HepG2 (cell line): ENCODE data around the gene TMEM231. TPM values are rescaled to one million over a fixed set of nuclear protein-coding genes. Genes with fewer than 3 reads are reported as not detected.

Experiments used
- BCLAF1 ChIP-seq: fragments of 450-650 bp; IDR thresholded peaks from 2 replicates; pipeline ENCODE4 v1.6.1; 2017; ENCODE audit warnings: mild to moderate bottlenecking
- CAMTA2 ChIP-seq: sonication (generic); formaldehyde crosslinking; IDR thresholded peaks from 2 replicates; pipeline ENCODE4 v1.4.0; 2020; ENCODE audit warnings: mild to moderate bottlenecking, missing genetic modification reagents, borderline replicate concordance
- CC2D1A ChIP-seq: sonication (generic); formaldehyde crosslinking; IDR thresholded peaks from 2 replicates; pipeline ENCODE4 v1.8.1; 2023; ENCODE audit warnings: mild to moderate bottlenecking, missing genetic modification reagents
- ETV5 ChIP-seq: IDR thresholded peaks from 2 replicates; pipeline ENCODE4 v1.6.1; 2018; ENCODE audit warnings: missing biosample characterization, missing genetic modification reagents, inconsistent platforms, borderline replicate concordance
- ETV6 ChIP-seq: sonication (generic); formaldehyde crosslinking; conservative IDR thresholded peaks from 2 replicates; pipeline ENCODE4 v1.4.0; 2020; ENCODE audit warnings: missing genetic modification reagents
- HOXA3 ChIP-seq: sonication (generic); formaldehyde crosslinking; IDR thresholded peaks from 2 replicates; pipeline ENCODE4 v1.5.0; 2020; ENCODE audit warnings: missing genetic modification reagents
- HOXA5 ChIP-seq: sonication (generic); formaldehyde crosslinking; IDR thresholded peaks from 2 replicates; pipeline ENCODE4 v1.4.0; 2020; ENCODE audit warnings: missing genetic modification reagents
- HOXA7 ChIP-seq: sonication (generic); formaldehyde crosslinking; IDR thresholded peaks from 2 replicates; pipeline ENCODE4 v1.8.1; 2022; ENCODE audit warnings: mild to moderate bottlenecking, missing genetic modification reagents, moderate library complexity
- IKZF4 ChIP-seq: sonication (generic); formaldehyde crosslinking; IDR thresholded peaks from 2 replicates; pipeline ENCODE4 v1.5.1; 2020; ENCODE audit warnings: borderline replicate concordance, mild to moderate bottlenecking, low read depth, missing genetic modification reagents; ENCODE audit errors: not compliant biosample characterization
- ISL2 ChIP-seq: sonication (generic); formaldehyde crosslinking; IDR thresholded peaks from 2 replicates; pipeline ENCODE4 v1.5.0; 2020; ENCODE audit warnings: missing genetic modification reagents
- KDM4B ChIP-seq: sonication (generic); formaldehyde crosslinking; IDR thresholded peaks from 2 replicates; pipeline ENCODE4 v1.4.0; 2020; ENCODE audit warnings: missing genetic modification reagents
- KDM5A ChIP-seq: fragments of 200-600 bp; sonication (generic); IDR thresholded peaks from 2 replicates; pipeline ENCODE4 v1.7.0; 2018; ENCODE audit warnings: antibody characterized with exemption, mild to moderate bottlenecking, low read length, borderline replicate concordance
- PAX8 ChIP-seq: sonication (generic); formaldehyde crosslinking; IDR thresholded peaks from 2 replicates; pipeline ENCODE4 v1.8.0; 2022; ENCODE audit warnings: mild to moderate bottlenecking, missing genetic modification reagents, borderline replicate concordance
- RXRB ChIP-seq: IDR thresholded peaks from 2 replicates; pipeline ENCODE4 v1.6.1; 2016; ENCODE audit warnings: borderline replicate concordance, missing genetic modification reagents, missing compliant biosample characterization
- SAP130 ChIP-seq: IDR thresholded peaks from 2 replicates; pipeline ENCODE4 v1.6.1; 2016; ENCODE audit warnings: low read depth
- ZBTB1 ChIP-seq: sonication (generic); formaldehyde crosslinking; IDR thresholded peaks from 2 replicates; pipeline ENCODE4 v1.4.0; 2020; ENCODE audit warnings: missing genetic modification reagents, borderline replicate concordance
- ZKSCAN1 ChIP-seq: fragments of 150-350 bp; IDR thresholded peaks from 2 replicates; pipeline ENCODE4 v1.6.1; 2014; ENCODE audit warnings: low read length
- ZNF274 ChIP-seq: sonication (generic); formaldehyde crosslinking; IDR thresholded peaks from 2 replicates; pipeline ENCODE4 v1.5.1; 2020; ENCODE audit warnings: mild to moderate bottlenecking, missing genetic modification reagents
- ZNF343 ChIP-seq: sonication (generic); formaldehyde crosslinking; IDR thresholded peaks from 2 replicates; pipeline ENCODE4 v1.4.0; 2020; ENCODE audit warnings: mild to moderate bottlenecking, missing genetic modification reagents
- ZNF746 ChIP-seq: sonication (generic); formaldehyde crosslinking; IDR thresholded peaks from 2 replicates; pipeline ENCODE4 v1.8.0; 2022; ENCODE audit warnings: mild to moderate bottlenecking, missing genetic modification reagents
- ZNF772 ChIP-seq: sonication (generic); formaldehyde crosslinking; IDR thresholded peaks from 2 replicates; pipeline ENCODE4 v1.5.0; 2020; ENCODE audit warnings: mild to moderate bottlenecking, missing genetic modification reagents
- ZSCAN12 ChIP-seq: sonication (generic); formaldehyde crosslinking; IDR thresholded peaks from 2 replicates; pipeline ENCODE4 v1.9.0; 2021; ENCODE audit warnings: mild to moderate bottlenecking, missing genetic modification reagents
- polyA plus RNA-seq, 8 experiments: library from polyadenylated mRNA; depleted of rRNA in 3 of 8; stranded (reverse) in 7 of 8; unstranded in 1 of 8; fragments of >200 nt; fragmentation: Illumina TruSeq in 4 of 8; extraction: Trizol in 4 of 8; gene quantifications; 2 replicates each; pipeline versions ENCODE4 v1.2.1 to v1.2.3, GENCODE V29; 2011 to 2016; ENCODE audit warnings: low read depth in 4 of 8, missing spikeins in 1 of 8, mixed read lengths in 1 of 8; ENCODE audit not compliant: insufficient read depth in 1 of 8
- total RNA-seq, 5 experiments: library from RNA; depleted of rRNA; stranded (reverse); fragments of >200 nt; fragmentation: Illumina TruSeq; extraction: Trizol; gene quantifications; 2 replicates each; pipeline ENCODE4 v1.2.3, GENCODE V29; 2016; ENCODE audit warnings: low read depth in 1 of 5
- TF ChIP-seq, protein P1 (sequence below): sonication (generic); formaldehyde crosslinking; IDR thresholded peaks from 2 replicates; pipeline ENCODE4 v1.4.0; 2020; ENCODE audit warnings: mild to moderate bottlenecking, low read depth, missing genetic modification reagents
- TF ChIP-seq, protein P2 (sequence below): sonication (generic); formaldehyde crosslinking; IDR thresholded peaks from 2 replicates; pipeline ENCODE4 v1.4.0; 2020; ENCODE audit warnings: missing genetic modification reagents

Gene TMEM231
- total and polyA plus RNA-seq, 2 of the 13 experiments (the other 11 are each of a cell fraction or from before 2014, with no cell fraction given), result 3.5 to 7.4 TPM

GRCh38 chr16:75555707-75556430 is at the start of gene TMEM231 (continued):
- TF ChIP-seq ZNF274 (CRISPR knock-in tag) (peak; percentile 85; the same call in 1 of the 2 replicates), KDM5A (no peak; the same call in none of the 2 replicates), CAMTA2 (CRISPR knock-in tag) (peak; percentile 60; the same call in 1 of the 2 replicates), SAP130 (CRISPR knock-in tag) (peak; percentile 99), IKZF4 (peak; percentile 77), PAX8 (CRISPR knock-in tag) (peak; percentile 89; the same call in 1 of the 2 replicates), ZNF746 (CRISPR knock-in tag) (0 out of 2 replicates have a peak, but pooled peaks have one; percentile 75), KDM4B (CRISPR knock-in tag) (no peak), ZKSCAN1 (no peak), CC2D1A (no peak), HOXA5 (CRISPR knock-in tag) (peak; percentile 67; the same call in 1 of the 2 replicates), HOXA7 (CRISPR knock-in tag) (no peak), ZSCAN12 (CRISPR knock-in tag) (no peak), ETV5 (CRISPR knock-in tag) (no peak; the same call in 1 of the 2 replicates), ZNF343 (CRISPR knock-in tag) (peak; percentile 90), RXRB (CRISPR knock-in tag) (no peak; the same call in 1 of the 2 replicates), BCLAF1 (no peak), ZNF772 (CRISPR knock-in tag) (peak; percentile 79), ISL2 (CRISPR knock-in tag) (no peak), ZBTB1 (CRISPR knock-in tag) (no peak), HOXA3 (CRISPR knock-in tag) (peak; percentile 57), ETV6 (CRISPR knock-in tag) (0 out of 2 replicates have a peak, but pooled peaks have one; percentile 43)
- TF ChIP-seq, protein P1, sequence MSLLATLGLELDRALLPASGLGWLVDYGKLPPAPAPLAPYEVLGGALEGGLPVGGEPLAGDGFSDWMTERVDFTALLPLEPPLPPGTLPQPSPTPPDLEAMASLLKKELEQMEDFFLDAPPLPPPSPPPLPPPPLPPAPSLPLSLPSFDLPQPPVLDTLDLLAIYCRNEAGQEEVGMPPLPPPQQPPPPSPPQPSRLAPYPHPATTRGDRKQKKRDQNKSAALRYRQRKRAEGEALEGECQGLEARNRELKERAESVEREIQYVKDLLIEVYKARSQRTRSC (CRISPR knock-in tag), result no peak
- TF ChIP-seq, protein P2, sequence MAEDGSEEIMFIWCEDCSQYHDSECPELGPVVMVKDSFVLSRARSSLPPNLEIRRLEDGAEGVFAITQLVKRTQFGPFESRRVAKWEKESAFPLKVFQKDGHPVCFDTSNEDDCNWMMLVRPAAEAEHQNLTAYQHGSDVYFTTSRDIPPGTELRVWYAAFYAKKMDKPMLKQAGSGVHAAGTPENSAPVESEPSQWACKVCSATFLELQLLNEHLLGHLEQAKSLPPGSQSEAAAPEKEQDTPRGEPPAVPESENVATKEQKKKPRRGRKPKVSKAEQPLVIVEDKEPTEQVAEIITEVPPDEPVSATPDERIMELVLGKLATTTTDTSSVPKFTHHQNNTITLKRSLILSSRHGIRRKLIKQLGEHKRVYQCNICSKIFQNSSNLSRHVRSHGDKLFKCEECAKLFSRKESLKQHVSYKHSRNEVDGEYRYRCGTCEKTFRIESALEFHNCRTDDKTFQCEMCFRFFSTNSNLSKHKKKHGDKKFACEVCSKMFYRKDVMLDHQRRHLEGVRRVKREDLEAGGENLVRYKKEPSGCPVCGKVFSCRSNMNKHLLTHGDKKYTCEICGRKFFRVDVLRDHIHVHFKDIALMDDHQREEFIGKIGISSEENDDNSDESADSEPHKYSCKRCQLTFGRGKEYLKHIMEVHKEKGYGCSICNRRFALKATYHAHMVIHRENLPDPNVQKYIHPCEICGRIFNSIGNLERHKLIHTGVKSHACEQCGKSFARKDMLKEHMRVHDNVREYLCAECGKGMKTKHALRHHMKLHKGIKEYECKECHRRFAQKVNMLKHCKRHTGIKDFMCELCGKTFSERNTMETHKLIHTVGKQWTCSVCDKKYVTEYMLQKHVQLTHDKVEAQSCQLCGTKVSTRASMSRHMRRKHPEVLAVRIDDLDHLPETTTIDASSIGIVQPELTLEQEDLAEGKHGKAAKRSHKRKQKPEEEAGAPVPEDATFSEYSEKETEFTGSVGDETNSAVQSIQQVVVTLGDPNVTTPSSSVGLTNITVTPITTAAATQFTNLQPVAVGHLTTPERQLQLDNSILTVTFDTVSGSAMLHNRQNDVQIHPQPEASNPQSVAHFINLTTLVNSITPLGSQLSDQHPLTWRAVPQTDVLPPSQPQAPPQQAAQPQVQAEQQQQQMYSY (CRISPR knock-in tag), result no peak
